Epithelial cell of proximal tubule (primary cell): ENCODE measurements around the gene SUSD1. TPM values are rescaled to one million over a fixed set of nuclear protein-coding genes. Genes with fewer than 3 reads are reported as not detected.

Experiments
- DNase-seq: peaks from one replicate; pipeline ENCODE4 v3.0.0-alpha.2; 2011; ENCODE audit warnings: low read depth
- H3K4me3 ChIP-seq: 2 replicates; pipeline ENCODE4 v1.5.1; 2011; ENCODE audit warnings: low read depth, mild to moderate bottlenecking, low read length
- CTCF ChIP-seq: conservative IDR thresholded peaks from 2 replicates; pipeline ENCODE4 v1.5.1; 2012; ENCODE audit warnings: low read depth, mild to moderate bottlenecking, low read length
- total RNA-seq: library from RNA; depleted of rRNA; stranded (reverse); fragments of >200 nt; gene quantifications from 2 replicates; pipeline ENCODE4 v1.2.3, GENCODE V29; 2015

SUSD1 gene
- total RNA-seq, 1 donor from 2014 or later = 37.4 TPM

- no peak for DNase-seq
- no peak for TF ChIP-seq CTCF
Observed at GRCh38 chr9:112104401-112104800, 70.7 kb downstream of the SUSD1 start.

GRCh38 chr9:112103405-112103804, 71.7 kb downstream of the SUSD1 start:
- no peak for DNase-seq
- TF ChIP-seq CTCF = no peak
- no peak overlapping the region for H3K4me3 ChIP-seq

More at GRCh38 chr9:112104401-112104800, 70.7 kb downstream of the SUSD1 start:
- H3K4me3 ChIP-seq = no peak overlapping the region

GRCh38 chr9:112097712-112098688, 77.1 kb downstream of the SUSD1 start:
- DNase-seq = no peak
- H3K4me3 ChIP-seq = no peak overlapping the region
- peak; percentile 87 for TF ChIP-seq CTCF

- no peak for TF ChIP-seq CTCF
- no peak for DNase-seq
Observed at GRCh38 chr9:112094948-112095681, 80.0 kb downstream of the SUSD1 start.

GRCh38 chr9:112094241-112094640, 80.9 kb downstream of the SUSD1 start:
- no peak for TF ChIP-seq CTCF
- no peak for DNase-seq
- H3K4me3 ChIP-seq = no peak overlapping the region

More at GRCh38 chr9:112094948-112095681, 80.0 kb downstream of the SUSD1 start:
- no peak overlapping the region for H3K4me3 ChIP-seq

GRCh38 chr9:112093870-112094216, 81.3 kb downstream of the SUSD1 start:
- TF ChIP-seq CTCF = no peak

More at GRCh38 chr9:112093870-112094216, 81.3 kb downstream of the SUSD1 start:
- H3K4me3 ChIP-seq = no peak overlapping the region
- DNase-seq = no peak
